Stomach smooth muscle (tissue), 2 donors: Measurements from ENCODE around the gene RIOX2.

Source experiments
- H3K27ac ChIP-seq: one replicate; pipeline ENCODE4 v1.7.0; 2013; ENCODE audit warnings: mild to moderate bottlenecking, low read length, inconsistent platforms
- H3K27me3 ChIP-seq, 2 donors: one replicate each; pipeline ENCODE4 v1.7.0; 2013; ENCODE audit warnings: low read length in 2 of 2; ENCODE audit not compliant: insufficient read depth in 2 of 2, control insufficient read depth in 1 of 2
- H3K36me3 ChIP-seq, 2 donors: one replicate each; pipeline ENCODE4 v1.7.0; 2013; ENCODE audit warnings: low read length in 2 of 2; ENCODE audit not compliant: control insufficient read depth in 2 of 2, insufficient read depth in 2 of 2
- H3K4me1 ChIP-seq: one replicate; pipeline ENCODE4 v1.7.0; 2013; ENCODE audit warnings: low read length; ENCODE audit not compliant: control insufficient read depth, insufficient read depth
- H3K4me3 ChIP-seq, 2 donors: one replicate each; pipeline ENCODE4 v1.7.0; 2013; ENCODE audit warnings: low read length in 2 of 2
- H3K9ac ChIP-seq, 2 donors: one replicate each; pipeline ENCODE4 v1.7.0; 2013; ENCODE audit warnings: low read length in 2 of 2, mild to moderate bottlenecking in 1 of 2
- H3K9me3 ChIP-seq, 2 donors: one replicate each; pipeline ENCODE4 v1.7.0; 2013; ENCODE audit warnings: low read length in 2 of 2; ENCODE audit not compliant: control insufficient read depth in 2 of 2
- donor health status: healthy.
- donor health status: Pancreatic carcinoma.

The RIOX2 gene

DNA sequence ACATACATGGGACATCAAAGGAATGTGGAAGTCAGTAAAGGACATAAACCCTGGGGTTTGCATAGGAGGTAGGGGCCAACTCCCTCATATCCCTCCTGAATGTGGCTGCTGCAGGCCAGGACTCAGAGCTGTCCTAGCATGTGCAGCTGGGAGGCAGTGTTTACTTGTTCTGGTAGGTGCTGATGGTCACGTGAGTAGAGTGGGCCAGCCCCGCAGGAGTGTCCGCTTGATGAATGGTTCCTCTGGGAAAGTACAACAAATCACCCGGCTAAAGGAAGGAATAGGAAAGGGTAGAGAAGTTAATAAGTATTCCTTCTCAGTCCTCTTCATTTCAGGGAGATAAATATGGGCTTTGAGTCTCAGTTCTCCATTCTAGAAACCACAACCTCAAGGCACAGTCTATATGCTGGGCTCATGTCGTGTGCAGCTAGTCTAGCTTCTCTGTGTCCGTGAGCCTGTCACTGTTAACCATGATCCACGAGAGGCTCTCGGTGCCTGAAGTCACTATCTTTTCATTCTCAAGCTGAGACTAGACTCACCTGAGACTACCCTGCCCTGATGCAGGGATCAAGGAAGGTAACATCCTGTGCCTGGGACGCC, 17.9 kb downstream of the RIOX2 start:
- H3K4me1 ChIP-seq, result peaks cover 5% of the 10 kb centered on the region
- no peak overlapping the region for H3K9ac ChIP-seq
- peaks cover 23 to 38% of the 10 kb centered on the region in 2 donors for H3K36me3 ChIP-seq
- H3K9me3 ChIP-seq, result no peaks in the 10 kb centered on the region
- no peak overlapping the region for H3K27ac ChIP-seq
- no peaks in the 10 kb centered on the region for H3K27me3 ChIP-seq
- H3K4me3 ChIP-seq, result no peak overlapping the region

DNA sequence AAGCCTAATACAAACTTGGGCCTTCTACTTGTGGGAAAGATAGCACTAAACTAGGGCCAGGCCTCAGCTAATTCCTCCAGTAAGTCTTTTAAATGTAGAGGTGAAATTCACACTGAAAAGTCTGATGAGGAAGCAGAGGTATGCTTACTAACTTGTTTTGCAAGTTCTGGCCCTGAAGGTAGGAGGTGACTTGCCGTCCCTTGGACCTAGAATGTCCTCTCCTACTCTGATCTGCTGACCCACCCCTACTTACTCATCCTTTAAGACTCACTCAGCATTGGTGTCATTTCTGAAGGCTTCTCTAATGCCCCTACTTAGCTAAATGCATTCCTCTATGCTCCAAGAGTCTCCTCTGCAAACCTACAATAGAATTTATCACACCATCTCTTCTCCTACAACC, 19.4 kb downstream of the RIOX2 start:
- no peak overlapping the region for H3K4me3 ChIP-seq
- peaks cover 3% of the 10 kb centered on the region for H3K4me1 ChIP-seq
- no peaks in the 10 kb centered on the region for H3K9me3 ChIP-seq
- H3K36me3 ChIP-seq, result peaks cover 35 to 47% of the 10 kb centered on the region in 2 donors
- no peak overlapping the region for H3K9ac ChIP-seq
- no peaks in the 10 kb centered on the region for H3K27me3 ChIP-seq
- H3K27ac ChIP-seq, result no peak overlapping the region

- Histone ChIP-seq H3K27ac (no peak overlapping the region), H3K36me3 (peaks cover 41 to 47% of the 10 kb centered on the region in 2 donors), H3K9ac (no peak overlapping the region)
Measured at GRCh38 chr3:97952280-97952679, 20.0 kb downstream of the RIOX2 start.

DNA sequence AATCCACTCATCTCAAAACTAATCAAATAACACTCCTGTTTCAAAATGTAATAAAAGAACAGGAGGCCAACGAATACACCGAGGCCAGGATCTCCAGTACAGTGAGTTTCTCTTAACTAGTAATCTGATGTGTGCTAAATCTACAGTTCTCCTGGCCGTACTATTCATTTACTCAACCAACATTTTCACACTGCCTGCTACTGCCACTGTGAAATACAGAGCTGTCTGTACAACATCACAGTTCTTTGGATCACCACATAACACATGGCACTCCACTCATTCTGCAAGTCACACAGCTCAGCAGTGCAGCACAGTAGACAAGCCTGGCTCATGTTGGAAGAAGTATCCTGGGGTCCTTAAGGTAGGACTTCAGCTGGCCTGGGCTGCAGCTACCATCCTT, 21.9 kb downstream of the RIOX2 start:
- no peak overlapping the region for H3K9ac ChIP-seq
- H3K36me3 ChIP-seq, result peaks cover 38 to 49% of the 10 kb centered on the region in 2 donors
- no peak overlapping the region for H3K4me3 ChIP-seq
- no peaks in the 10 kb centered on the region for H3K9me3 ChIP-seq
- no peak overlapping the region for H3K27ac ChIP-seq
- H3K4me1 ChIP-seq, result no peaks in the 10 kb centered on the region
- H3K27me3 ChIP-seq, result no peaks in the 10 kb centered on the region

More at GRCh38 chr3:97952280-97952679, 20.0 kb downstream of the RIOX2 start:
- no peak overlapping the region for H3K4me3 ChIP-seq
- H3K9me3 ChIP-seq, result no peaks in the 10 kb centered on the region
- H3K27me3 ChIP-seq, result no peaks in the 10 kb centered on the region
- no peaks in the 10 kb centered on the region for H3K4me1 ChIP-seq

GRCh38 chr3:97949743-97950142, 22.5 kb downstream of the RIOX2 start:
- Histone ChIP-seq H3K9me3 (no peaks in the 10 kb centered on the region), H3K27ac (no peak overlapping the region), H3K4me3 (no peak overlapping the region), H3K27me3 (no peaks in the 10 kb centered on the region), H3K4me1 (no peaks in the 10 kb centered on the region), H3K36me3 (peaks cover 38 to 54% of the 10 kb centered on the region in 2 donors), H3K9ac (no peak overlapping the region)

DNA sequence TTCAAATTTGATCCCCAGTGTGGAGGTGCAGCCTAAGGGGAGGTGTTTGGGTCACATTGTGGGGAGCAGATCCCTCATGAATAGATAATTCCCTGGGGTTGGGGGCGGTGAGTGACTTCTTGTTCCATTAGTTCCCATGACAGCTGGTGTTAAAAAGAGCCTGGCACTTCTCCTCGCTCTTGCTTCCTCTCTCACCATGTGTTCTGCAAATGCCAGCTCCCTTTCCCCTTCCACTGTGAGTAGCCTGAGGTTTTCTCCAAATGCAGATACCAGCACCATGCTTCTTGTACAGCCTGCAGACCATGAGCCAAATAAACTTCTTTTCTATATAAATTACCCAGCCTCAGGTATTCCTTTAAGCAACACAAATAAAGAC, 23.1 kb downstream of the RIOX2 start:
- H3K9ac ChIP-seq, result no peak overlapping the region
- H3K36me3 ChIP-seq, result peaks cover 38 to 49% of the 10 kb centered on the region in 2 donors
- no peaks in the 10 kb centered on the region for H3K9me3 ChIP-seq
- H3K27ac ChIP-seq, result no peak overlapping the region
- H3K4me3 ChIP-seq, result no peak overlapping the region
- H3K4me1 ChIP-seq, result no peaks in the 10 kb centered on the region
- no peaks in the 10 kb centered on the region for H3K27me3 ChIP-seq

- peaks cover 36 to 47% of the 10 kb centered on the region in 2 donors for H3K36me3 ChIP-seq
- no peaks in the 10 kb centered on the region for H3K9me3 ChIP-seq
- H3K27me3 ChIP-seq, result no peaks in the 10 kb centered on the region
- no peak overlapping the region for H3K27ac ChIP-seq
- no peak overlapping the region for H3K4me3 ChIP-seq
- H3K4me1 ChIP-seq, result no peaks in the 10 kb centered on the region
- no peak overlapping the region for H3K9ac ChIP-seq
Measured at GRCh38 chr3:97948351-97949109, 23.7 kb downstream of the RIOX2 start.

DNA sequence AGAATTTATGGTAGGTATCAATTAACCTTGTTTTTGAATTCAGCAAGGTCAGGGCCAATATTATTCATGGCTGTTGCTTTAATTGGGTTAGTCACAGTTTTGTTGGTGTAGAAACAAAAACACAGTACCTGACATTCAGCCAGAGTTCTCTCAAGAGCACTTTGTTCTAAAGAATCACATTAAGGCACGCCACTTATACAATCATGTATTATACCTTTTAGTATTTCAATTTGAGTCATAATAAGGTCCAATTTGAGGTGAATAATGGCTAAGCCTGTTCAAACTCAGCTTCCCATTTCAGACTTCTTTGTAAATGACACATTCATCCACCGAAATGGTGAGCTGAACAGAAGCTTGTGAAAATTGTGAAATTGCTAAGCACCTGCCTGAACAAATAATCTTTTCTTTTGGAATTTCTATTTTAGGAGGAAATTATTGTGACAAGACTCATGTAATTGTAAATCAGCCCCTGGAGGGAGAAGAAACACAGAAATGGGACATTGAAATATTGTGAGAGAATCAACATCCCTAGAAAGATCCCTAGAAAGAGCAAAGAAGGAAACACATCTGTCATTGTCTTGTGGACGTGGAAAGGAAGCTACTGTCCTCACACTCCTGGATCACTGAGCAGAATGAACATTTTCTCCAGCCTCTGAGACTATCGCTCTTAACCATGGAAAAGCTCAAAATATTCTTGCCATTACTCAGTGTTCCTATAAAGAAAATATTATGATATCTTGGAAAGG, 29.3 kb downstream of the RIOX2 start:
- H3K27ac ChIP-seq, result no peak overlapping the region
- no peaks in the 10 kb centered on the region for H3K27me3 ChIP-seq
- no peak overlapping the region for H3K9ac ChIP-seq
- H3K9me3 ChIP-seq, result no peaks in the 10 kb centered on the region
- H3K4me1 ChIP-seq, result no peaks in the 10 kb centered on the region
- no peak overlapping the region for H3K4me3 ChIP-seq
- H3K36me3 ChIP-seq, result peaks cover 15 to 16% of the 10 kb centered on the region in 2 donors

- Histone ChIP-seq H3K4me1 (no peaks in the 10 kb centered on the region), H3K9ac (no peak overlapping the region), H3K27ac (no peak overlapping the region), H3K9me3 (no peaks in the 10 kb centered on the region), H3K36me3 (peaks cover 11 to 21% of the 10 kb centered on the region in 2 donors), H3K4me3 (no peak overlapping the region), H3K27me3 (no peaks in the 10 kb centered on the region)
Measured at GRCh38 chr3:97940034-97940433, 32.2 kb downstream of the RIOX2 start.

DNA sequence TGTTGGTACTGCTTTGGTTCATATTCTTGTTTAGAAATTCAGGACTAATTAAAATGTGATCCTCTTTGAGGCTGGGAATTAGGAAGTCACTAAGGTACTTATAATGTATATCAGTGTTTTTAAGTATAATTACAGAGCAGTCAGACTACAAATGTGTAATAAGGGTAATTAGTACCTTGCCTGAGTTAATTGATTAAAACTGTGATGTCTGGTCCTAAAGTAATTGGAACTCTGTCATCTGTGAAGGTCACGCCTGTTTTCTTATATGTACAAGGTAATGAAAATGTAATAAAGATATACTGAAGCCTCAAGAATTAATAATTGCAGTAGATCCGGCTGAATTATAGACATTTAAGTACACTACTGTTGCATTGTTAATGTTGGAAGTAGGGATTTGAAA, 32.8 kb downstream of the RIOX2 start:
- no peak overlapping the region for H3K4me3 ChIP-seq

More for the DNA sequence above, 32.8 kb downstream of the RIOX2 start:
- no peaks in the 10 kb centered on the region for H3K27me3 ChIP-seq
- no peak overlapping the region for H3K27ac ChIP-seq
- peaks cover 11 to 18% of the 10 kb centered on the region in 2 donors for H3K36me3 ChIP-seq
- H3K9ac ChIP-seq, result no peak overlapping the region
- no peaks in the 10 kb centered on the region for H3K9me3 ChIP-seq
- no peaks in the 10 kb centered on the region for H3K4me1 ChIP-seq
